Stimulated activated CD4-positive, alpha-beta T cell treated with anti-CD3 and anti-CD28 coated beads, Interleukin-1b, Interleukin-23, amount 100 ng/mL, for 4 hours (primary cell): ENCODE data around the gene ZNF436.
"Not testable (repeated sequence)": the region's sequence is repeated elsewhere in the genome, so short reads cannot be mapped to it uniquely, and the experiment has no call there.

Experiments used
- DNase-seq, 2 donors: peaks; one replicate each; pipeline ENCODE4 v3.0.0-alpha.2; 2020; ENCODE audit warnings: low read depth in 2 of 2

Gene ZNF436

GRCh38 chr1:23310280-23310679, 59.4 kb downstream of the ZNF436 start:
- DNase-seq, result not testable (repeated sequence)
